Neuronal stem cell (in vitro differentiated cells): ENCODE measurements around the gene PEX11G.
A peak's percentile ranks its signal among the peaks of the same experiment; 100 is the strongest.
"Not testable (repeated sequence)": the region's sequence is repeated elsewhere in the genome, so short reads cannot be mapped to it uniquely, and the experiment has no call there.

Experiments used
- DNase-seq: peaks from one replicate; pipeline ENCODE4 v3.0.0-alpha.2; 2013; ENCODE audit warnings: low spot score
- H2AFZ ChIP-seq: one replicate; pipeline ENCODE4 v1.6.1; 2013; ENCODE audit warnings: mild to moderate bottlenecking, low read length, inconsistent platforms
- H2AK5ac ChIP-seq: 2 replicates; pipeline ENCODE4 v1.6.1; 2013; ENCODE audit warnings: low read depth, mild to moderate bottlenecking, inconsistent platforms, low read length, moderate library complexity, mixed read lengths
- H2BK120ac ChIP-seq: 2 replicates; pipeline ENCODE4 v1.6.1; 2013; ENCODE audit warnings: low read depth, mild to moderate bottlenecking, inconsistent platforms, low read length, moderate library complexity, mixed read lengths
- H2BK12ac ChIP-seq: one replicate; pipeline ENCODE4 v1.6.1; 2013; ENCODE audit warnings: low read length, inconsistent platforms
- H2BK15ac ChIP-seq: 2 replicates; pipeline ENCODE4 v1.6.1; 2013; ENCODE audit warnings: mild to moderate bottlenecking, low read length, inconsistent platforms, mixed read lengths
- H2BK5ac ChIP-seq: one replicate; pipeline ENCODE4 v1.6.1; 2013; ENCODE audit warnings: inconsistent platforms, mild to moderate bottlenecking, low read length, moderate library complexity
- H3K14ac ChIP-seq: one replicate; pipeline ENCODE4 v1.6.1; 2013; ENCODE audit warnings: low read length, inconsistent platforms
- H3K18ac ChIP-seq: 2 replicates; pipeline ENCODE4 v1.6.1; 2013; ENCODE audit warnings: low read length, inconsistent platforms
- H3K23ac ChIP-seq: 2 replicates; pipeline ENCODE4 v1.6.1; 2013; ENCODE audit warnings: low read depth, mild to moderate bottlenecking, mixed read lengths, low read length, inconsistent platforms; ENCODE audit not compliant: poor library complexity
- H3K27ac ChIP-seq: replicated peaks from 3 replicates; pipeline ENCODE4 v1.5.1; 2013; ENCODE audit warnings: low read length, inconsistent platforms
- H3K27me3 ChIP-seq, 3 experiments: 2 replicates each; pipeline ENCODE4 v1.6.1; 2013; ENCODE audit warnings: low read length in 3 of 3, mild to moderate bottlenecking in 2 of 3, inconsistent platforms in 1 of 3, low read depth in 1 of 3, mixed read lengths in 1 of 3, moderate library complexity in 1 of 3; ENCODE audit not compliant: control insufficient read depth in 3 of 3, insufficient read depth in 3 of 3
- H3K36me3 ChIP-seq, 2 donors: replicated peaks in 1 of 2; 2 replicates each; pipeline ENCODE4 v1.6.1; 2013; ENCODE audit warnings: low read length in 2 of 2; ENCODE audit not compliant: control insufficient read depth in 2 of 2, insufficient read depth in 2 of 2
- H3K4ac ChIP-seq: 2 replicates; pipeline ENCODE4 v1.6.1; 2013; ENCODE audit warnings: inconsistent platforms, mild to moderate bottlenecking, low read length, moderate library complexity
- H3K4me1 ChIP-seq, 2 donors: 1 replicate in 1 of 2; 2 replicates in 1 of 2; pipeline ENCODE4 v1.6.1; 2013; ENCODE audit warnings: low read length in 2 of 2, low read depth in 1 of 2; ENCODE audit not compliant: control insufficient read depth in 2 of 2, insufficient read depth in 1 of 2
- H3K4me2 ChIP-seq: one replicate; pipeline ENCODE4 v1.6.1; 2013; ENCODE audit warnings: mild to moderate bottlenecking, low read length, inconsistent platforms; ENCODE audit not compliant: insufficient read depth, poor library complexity, severe bottlenecking
- H3K4me3 ChIP-seq, 2 donors: 2 replicates each; pipeline ENCODE4 v1.5.1; 2013; ENCODE audit warnings: low read length in 2 of 2, mild to moderate bottlenecking in 2 of 2, inconsistent platforms in 1 of 2, moderate library complexity in 1 of 2
- H3K79me1 ChIP-seq: one replicate; pipeline ENCODE4 v1.6.1; 2013; ENCODE audit warnings: low read depth, mild to moderate bottlenecking, inconsistent platforms, low read length, moderate library complexity
- H3K9ac ChIP-seq: one replicate; pipeline ENCODE4 v1.6.1; 2013; ENCODE audit warnings: mild to moderate bottlenecking, low read depth, low read length, inconsistent platforms; ENCODE audit not compliant: poor library complexity
- H3K9me3 ChIP-seq, 2 donors: replicated peaks in 1 of 2; 2 replicates each; pipeline versions ENCODE3 to v1.6.1; 2013; ENCODE audit warnings: low read length in 2 of 2, mild to moderate bottlenecking in 2 of 2, inconsistent platforms in 1 of 2, low read depth in 1 of 2, mixed read lengths in 1 of 2, moderate library complexity in 1 of 2; ENCODE audit not compliant: control insufficient read depth in 2 of 2, insufficient read depth in 1 of 2
- H4K8ac ChIP-seq: one replicate; pipeline ENCODE4 v1.6.1; 2013; ENCODE audit warnings: low read depth, mild to moderate bottlenecking, inconsistent platforms, low read length, moderate library complexity
- H4K91ac ChIP-seq: one replicate; pipeline ENCODE4 v1.6.1; 2013; ENCODE audit warnings: low read length, low read depth, mild to moderate bottlenecking, inconsistent platforms; ENCODE audit not compliant: poor library complexity
- WGBS, 2 donors: extraction: QIAGEN DNeasy Blood & Tissue Kit; methylation state at CpG; one replicate each; pipeline ENCODE4 v1.1.7; 2013; ENCODE audit warnings: missing lambda C conversion rate in 2 of 2, mixed read lengths in 1 of 2; ENCODE audit not compliant: insufficient read length in 2 of 2, insufficient replicate concordance in 1 of 2; ENCODE audit errors: extremely low coverage in 2 of 2; 5-methylcytosine and 5-hydroxymethylcytosine counted together

Gene PEX11G

GRCh38 chr19:7434391-7434790 lies 54.4 kb downstream of the PEX11G start:
- no peak overlapping the region for H2BK120ac ChIP-seq
- no CpG with 5 or more reads among the region's 10 CpGs for WGBS, 2 donors
- no peak for DNase-seq
- H3K14ac ChIP-seq: no peak overlapping the region
- no peaks in the 10 kb centered on the region for H3K79me1 ChIP-seq
- no peak overlapping the region for H3K27ac ChIP-seq
- H4K91ac ChIP-seq: no peak overlapping the region
- H3K23ac ChIP-seq: no peak overlapping the region
- no peak overlapping the region for H3K4ac ChIP-seq
- H3K36me3 ChIP-seq: peaks cover under 1 to 2% of the 10 kb centered on the region in 2 donors
- H2AFZ ChIP-seq: no peak overlapping the region
- no peak overlapping the region for H2BK15ac ChIP-seq
- no peak overlapping the region for H2BK5ac ChIP-seq
- H3K27me3 ChIP-seq: no peaks in the 10 kb centered on the region
- H3K18ac ChIP-seq: no peak overlapping the region
- H3K4me3 ChIP-seq: no peak overlapping the region
- no peaks in the 10 kb centered on the region for H3K4me1 ChIP-seq
- no peak overlapping the region for H3K9ac ChIP-seq
- no peaks in the 10 kb centered on the region for H3K9me3 ChIP-seq
- H3K4me2 ChIP-seq: no peak overlapping the region
- no peak overlapping the region for H2AK5ac ChIP-seq
- H2BK12ac ChIP-seq: no peak overlapping the region
- H4K8ac ChIP-seq: no peak overlapping the region

GRCh38 chr19:7433456-7433855 lies 55.4 kb downstream of the PEX11G start:
- DNase-seq, H3K27me3 ChIP-seq: not testable (repeated sequence)
- WGBS, 2 donors: no CpG with 5 or more reads among the region's 7 CpGs

GRCh38 chr19:7429638-7430282 lies 59.1 kb downstream of the PEX11G start:
- Histone ChIP-seq H3K4me2 (no peak overlapping the region), H2BK5ac (no peak overlapping the region), H3K27ac (no peak overlapping the region), H2BK12ac (no peak overlapping the region), H3K4ac (no peak overlapping the region), H3K4me3 (no peak overlapping the region), H3K23ac (no peak overlapping the region), H3K18ac (no peak overlapping the region), H3K4me1 (no peaks in the 10 kb centered on the region), H3K36me3 (peaks cover 0 to 2% of the 10 kb centered on the region in 2 donors), H3K9ac (no peak overlapping the region), H2BK15ac (no peak overlapping the region), H3K9me3 (no peaks in the 10 kb centered on the region), H3K27me3 (no peaks in the 10 kb centered on the region), H2AK5ac (no peak overlapping the region), H3K79me1 (peaks cover 3% of the 10 kb centered on the region), H3K14ac (no peak overlapping the region), H4K91ac (no peak overlapping the region), H4K8ac (no peak overlapping the region), H2BK120ac (no peak overlapping the region), H2AFZ (no peak overlapping the region)
- no CpG with 5 or more reads among the region's 8 CpGs for WGBS, 2 donors
- DNase-seq: no peak

More at GRCh38 chr19:7433456-7433855, 55.4 kb downstream of the PEX11G start:
- not testable (repeated sequence) for H3K4me2 ChIP-seq, H3K14ac ChIP-seq, H2BK12ac ChIP-seq, H3K27ac ChIP-seq, H2BK120ac ChIP-seq, H3K4me1 ChIP-seq, H3K79me1 ChIP-seq, H2AK5ac ChIP-seq, H3K36me3 ChIP-seq, H3K9me3 ChIP-seq, H2BK15ac ChIP-seq, H2AFZ ChIP-seq, H3K18ac ChIP-seq, H3K9ac ChIP-seq, H3K4me3 ChIP-seq, H2BK5ac ChIP-seq, H4K8ac ChIP-seq, H3K23ac ChIP-seq, H4K91ac ChIP-seq, H3K4ac ChIP-seq

GRCh38 chr19:7428651-7429113 lies 60.2 kb downstream of the PEX11G start:
- Histone ChIP-seq H3K14ac (peak overlapping the region; percentile 21), H2AK5ac (no peak overlapping the region), H3K4me1 (no peaks in the 10 kb centered on the region), H3K79me1 (peaks cover 3% of the 10 kb centered on the region), H3K18ac (no peak overlapping the region), H3K27me3 (no peaks in the 10 kb centered on the region), H3K4me3 (no peak overlapping the region), H2BK120ac (no peak overlapping the region), H2BK15ac (no peak overlapping the region), H4K8ac (peak overlapping the region; percentile 43), H3K36me3 (peaks cover 0 to 2% of the 10 kb centered on the region in 2 donors), H3K9ac (peak overlapping the region; percentile 70), H3K27ac (no peak overlapping the region), H2AFZ (no peak overlapping the region), H3K9me3 (no peaks in the 10 kb centered on the region), H2BK5ac (peak overlapping the region; percentile 39), H3K23ac (peak overlapping the region; percentile 98), H4K91ac (no peak overlapping the region), H2BK12ac (no peak overlapping the region), H3K4me2 (no peak overlapping the region), H3K4ac (no peak overlapping the region)
- WGBS, 2 donors: no CpG with 5 or more reads among the region's 20 CpGs
- DNase-seq: no peak
